PC-3 (cell line): ENCODE measurements around the gene SUV39H1. TPM values are rescaled to one million over a fixed set of nuclear protein-coding genes. Genes with fewer than 3 reads are reported as not detected.

Experiments used
- ATAC-seq: fragments of 200-7000 bp; cut with Tn5 transposase; 2 replicates; pipeline ENCODE4 v1.9.1; 2020; ENCODE audit warnings: mild to moderate bottlenecking, moderate library complexity
- BruUV-seq: library from RNA; stranded (reverse); fragments of 400-500 nt; replicated peaks from 2 replicates; lab custom pipeline; 2021; lab: Mats Ljungman, UMichigan
- CTCF ChIA-PET: fragments of 300-600 bp; sonication (Branson Sonifier 250); formaldehyde crosslinking; loops from one replicate; lab custom pipeline; 2022; ENCODE audit warnings: antibody characterized with exemption; lab: Charles Lee
- POLR2A ChIA-PET: fragments of 300-600 bp; sonication (Branson Sonifier 250); formaldehyde crosslinking; loops from one replicate; lab custom pipeline; 2022; ENCODE audit warnings: antibody characterized with exemption; ENCODE audit not compliant: unreplicated experiment; lab: Charles Lee
- DNase-seq: peaks from one replicate; pipeline ENCODE4 v3.0.0-alpha.2; 2015
- H2AFZ ChIP-seq: fragments of 300-600 bp; sonication (generic); 2 replicates; pipeline ENCODE4 v1.6.0; 2016; ENCODE audit warnings: antibody characterized with exemption, low read length
- H3F3A ChIP-seq: fragments of 300-600 bp; sonication (generic); one replicate; pipeline ENCODE4 v1.6.0; 2017; ENCODE audit warnings: antibody characterized with exemption, low read length, control low read depth, mild to moderate bottlenecking; ENCODE audit not compliant: unreplicated experiment
- H3K27ac ChIP-seq: fragments of 300-600 bp; sonication (generic); 2 replicates; pipeline ENCODE4 v1.5.1; 2016; ENCODE audit warnings: mild to moderate bottlenecking, low read length
- H3K27me3 ChIP-seq: fragments of 300-600 bp; sonication (generic); 2 replicates; pipeline ENCODE4 v1.6.1; 2016; ENCODE audit warnings: low read length, mixed read lengths
- H3K36me3 ChIP-seq: fragments of 300-600 bp; sonication (generic); 2 replicates; pipeline ENCODE4 v1.6.1; 2016; ENCODE audit warnings: low read depth, mixed run types, low read length, mixed read lengths
- H3K4me1 ChIP-seq: fragments of 300-600 bp; sonication (generic); 2 replicates; pipeline ENCODE4 v1.5.1; 2016; ENCODE audit warnings: low read length; ENCODE audit not compliant: insufficient read depth
- H3K4me2 ChIP-seq: fragments of 300-600 bp; sonication (generic); 2 replicates; pipeline ENCODE4 v1.6.0; 2016; ENCODE audit warnings: low read length
- H3K4me3 ChIP-seq: fragments of 300-600 bp; sonication (generic); 2 replicates; pipeline ENCODE4 v1.5.1; 2016; ENCODE audit warnings: mild to moderate bottlenecking, low read length, mixed read lengths
- H3K79me2 ChIP-seq: fragments of 300-600 bp; sonication (generic); 2 replicates; pipeline ENCODE4 v1.6.1; 2017; ENCODE audit warnings: low read length, mixed read lengths
- H3K9ac ChIP-seq: fragments of 300-600 bp; sonication (generic); 2 replicates; pipeline ENCODE4 v1.6.0; 2016; ENCODE audit warnings: mild to moderate bottlenecking, low read length
- H3K9me2 ChIP-seq: fragments of 300-600 bp; sonication (generic); replicated peaks from 2 replicates; pipeline ENCODE4 v1.6.1; 2016; ENCODE audit warnings: mixed run types, low read length, mixed read lengths
- H3K9me3 ChIP-seq: fragments of 300-600 bp; sonication (generic); 2 replicates; pipeline ENCODE4 v1.6.1; 2016; ENCODE audit warnings: low read length, mixed read lengths
- H4K20me1 ChIP-seq: fragments of 300-600 bp; sonication (generic); 2 replicates; pipeline ENCODE4 v1.6.1; 2016; ENCODE audit warnings: low read length, mixed read lengths
- CTCF ChIP-seq: fragments of 300-600 bp; sonication (generic); conservative IDR thresholded peaks from 2 replicates; pipeline ENCODE4 v1.5.1; 2017; ENCODE audit warnings: antibody characterized with exemption, low read depth, mild to moderate bottlenecking, low read length
- EZH2 ChIP-seq: fragments of 300-600 bp; sonication (generic); IDR thresholded peaks from one replicate; pipeline ENCODE4 v1.6.1; 2017; ENCODE audit warnings: antibody characterized with exemption, mild to moderate bottlenecking, low read length; ENCODE audit not compliant: unreplicated experiment
- EZH2phosphoT487 ChIP-seq: fragments of 300-600 bp; sonication (generic); IDR thresholded peaks from 2 replicates; pipeline ENCODE4 v1.6.1; 2018; ENCODE audit warnings: mild to moderate bottlenecking, antibody characterized with exemption, low read length, borderline replicate concordance
- intact Hi-C: fragments of 100-400 bp; cut with micrococcal nuclease; formaldehyde crosslinking; loops from 2 replicates; pipeline ENCODE4 v1.9.0; 2023
- total RNA-seq: library from RNA; depleted of rRNA; stranded (reverse); fragments of >200 nt; gene quantifications from 2 replicates; pipeline ENCODE4 v1.2.3, GENCODE V29; 2014

SUV39H1 gene
- total RNA-seq, 1 experiment from 2014 or later: 22.3 TPM

DNA sequence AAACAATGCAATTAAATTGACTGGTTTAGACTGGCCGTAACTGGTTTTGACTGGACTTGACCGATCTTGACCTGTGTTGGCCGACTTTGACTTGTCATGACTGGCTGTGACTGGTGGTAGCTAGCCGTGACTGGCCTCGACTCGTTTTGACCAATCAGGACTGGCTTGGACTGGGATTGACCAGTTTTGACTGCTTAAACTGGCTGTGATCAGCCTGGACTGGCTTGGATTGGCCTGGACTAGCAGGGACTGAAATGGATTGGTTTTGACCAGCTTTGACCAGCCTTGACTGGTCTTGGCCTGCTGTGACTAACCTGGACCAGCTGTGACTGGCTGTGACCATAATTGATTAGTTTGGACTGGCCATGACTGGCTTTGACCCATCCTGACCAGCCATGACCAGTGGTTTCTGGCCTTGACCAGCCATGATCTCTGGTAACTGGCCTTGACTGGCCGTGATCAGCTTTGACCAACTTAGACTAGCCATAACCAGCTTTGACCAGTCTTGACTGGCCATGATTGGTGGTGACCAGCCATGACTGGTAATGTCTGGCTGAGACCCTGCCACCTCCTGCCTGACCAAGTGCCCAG is 13.1 kb downstream of the SUV39H1 start:
- H3K79me2 ChIP-seq: peaks cover 8% of the 10 kb centered on the region
- no peak overlapping the region for H2AFZ ChIP-seq
- DNase-seq (no peak), ATAC-seq (no peak)
- no peak for TF ChIP-seq EZH2
- ChIA-PET POLR2A (no interaction called here), CTCF (no interaction called here)
- H3F3A ChIP-seq: no peaks in the 10 kb centered on the region
- H3K4me2 ChIP-seq: no peak overlapping the region
- intact Hi-C loops: no loop called here
- H3K9me3 ChIP-seq: no peaks in the 10 kb centered on the region
- H3K36me3 ChIP-seq: peaks cover 9% of the 10 kb centered on the region; the same call in 1 of the 2 replicates
- no peaks in the 10 kb centered on the region for H3K27me3 ChIP-seq
- no TSS peak for BruUV-seq
- H3K27ac ChIP-seq: no peak overlapping the region
- no peaks in the 10 kb centered on the region for H3K9me2 ChIP-seq
- H3K9ac ChIP-seq: no peak overlapping the region
- H4K20me1 ChIP-seq: peaks cover 2% of the 10 kb centered on the region; the same call in 1 of the 2 replicates
- H3K4me3 ChIP-seq: no peak overlapping the region
- H3K4me1 ChIP-seq: peaks cover 4% of the 10 kb centered on the region

DNA sequence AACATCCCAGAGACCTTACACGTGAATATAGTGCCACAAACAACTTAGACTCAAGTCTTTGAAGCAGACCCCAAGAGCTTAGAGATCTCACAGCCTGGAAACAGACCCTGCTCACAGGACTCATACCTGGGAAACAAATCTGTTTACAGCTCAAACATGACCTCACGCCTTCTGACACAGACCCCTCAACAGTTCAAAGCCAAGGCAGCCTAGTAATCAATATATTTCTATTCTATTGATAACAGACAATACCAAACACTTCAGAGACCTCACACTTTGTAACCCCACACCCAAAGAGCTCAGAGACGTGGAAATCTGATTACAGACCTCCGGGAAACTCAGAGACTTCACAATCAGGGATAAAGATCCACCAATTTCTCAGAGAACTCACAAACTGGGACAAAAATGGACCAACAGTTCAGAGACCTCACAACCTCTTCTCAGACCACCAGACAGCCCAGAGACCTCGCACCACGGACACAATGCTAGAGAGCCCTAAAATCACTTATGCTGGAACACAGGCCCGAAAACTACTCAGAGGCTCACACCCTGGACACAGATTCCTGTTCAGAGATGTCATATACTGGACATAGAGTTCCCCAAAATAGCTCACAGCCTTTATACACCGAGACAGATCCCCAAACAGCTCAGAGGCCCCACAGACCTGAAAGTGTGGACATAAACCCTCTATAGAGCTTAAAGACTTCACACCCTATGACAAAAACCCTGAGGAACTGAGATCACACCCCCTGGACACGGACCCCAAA is 14.8 kb downstream of the SUV39H1 start:
- H3K4me2 ChIP-seq: no peak overlapping the region
- no peak for DNase-seq
- no peak overlapping the region for H3K4me3 ChIP-seq
- POLR2A ChIA-PET: no interaction called here
- H3K79me2 ChIP-seq: no peaks in the 10 kb centered on the region
- no peaks in the 10 kb centered on the region for H3K9me3 ChIP-seq
- H3K27ac ChIP-seq: no peak overlapping the region
- H3K9me2 ChIP-seq: no peaks in the 10 kb centered on the region
- H3F3A ChIP-seq: no peaks in the 10 kb centered on the region
- peaks cover 6% of the 10 kb centered on the region; the same call in 1 of the 2 replicates for H3K36me3 ChIP-seq
- TF ChIP-seq EZH2phosphoT487 (no peak), CTCF (no peak), EZH2 (no peak)
- intact Hi-C loops: no loop called here
- H3K9ac ChIP-seq: no peak overlapping the region
- H3K27me3 ChIP-seq: no peaks in the 10 kb centered on the region
- no peak overlapping the region for H2AFZ ChIP-seq
- CTCF ChIA-PET: no interaction called here
- ATAC-seq: no peak
- peaks cover 17% of the 10 kb centered on the region; the same call in 1 of the 2 replicates for H3K4me1 ChIP-seq
- no TSS peak for BruUV-seq
- H4K20me1 ChIP-seq: no peaks in the 10 kb centered on the region

DNA sequence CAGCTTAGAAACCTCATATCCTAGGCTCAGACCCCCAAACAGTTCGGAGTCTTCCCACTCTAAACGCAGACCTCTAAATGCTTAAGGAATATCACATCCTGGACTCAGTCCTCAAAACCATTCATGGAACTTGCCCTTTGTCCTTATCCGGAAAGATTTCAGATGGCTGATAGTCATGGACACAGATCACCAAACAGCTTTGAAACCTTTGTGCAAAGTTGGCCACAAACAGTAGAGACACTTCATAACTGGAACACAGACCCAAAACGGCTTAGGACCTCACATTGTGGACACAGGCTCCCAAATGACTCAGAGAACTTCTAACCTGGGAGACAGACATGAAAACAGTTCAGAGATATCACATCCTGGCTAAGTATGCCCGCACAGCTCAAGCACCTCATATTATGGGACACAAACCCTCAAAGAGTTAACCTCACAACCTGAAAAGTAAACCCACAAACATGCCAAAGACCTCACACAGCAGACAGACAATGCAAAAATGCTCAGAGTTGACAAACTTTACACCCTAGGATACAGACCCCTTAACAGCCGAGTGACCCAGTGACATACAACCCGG is 15.5 kb downstream of the SUV39H1 start:
- DNase-seq: no peak
- intact Hi-C loops: no loop called here
- POLR2A ChIA-PET: no interaction called here

More for the DNA sequence above, 15.5 kb downstream of the SUV39H1 start:
- H3K27ac ChIP-seq: no peak overlapping the region
- no peak overlapping the region for H3K4me2 ChIP-seq
- no peak overlapping the region for H3K4me3 ChIP-seq
- CTCF ChIA-PET: no interaction called here
- H3K9ac ChIP-seq: no peak overlapping the region
- no peaks in the 10 kb centered on the region for H3K27me3 ChIP-seq
- no TSS peak for BruUV-seq
- H3K36me3 ChIP-seq: peaks cover 6% of the 10 kb centered on the region; the same call in 1 of the 2 replicates
- H2AFZ ChIP-seq: no peak overlapping the region
- H3K9me2 ChIP-seq: no peaks in the 10 kb centered on the region
- no peak for ATAC-seq
- H3F3A ChIP-seq: no peaks in the 10 kb centered on the region
- no peaks in the 10 kb centered on the region for H3K9me3 ChIP-seq
- H4K20me1 ChIP-seq: no peaks in the 10 kb centered on the region
- H3K4me1 ChIP-seq: peaks cover 17% of the 10 kb centered on the region; the same call in 1 of the 2 replicates
- H3K79me2 ChIP-seq: no peaks in the 10 kb centered on the region
- TF ChIP-seq EZH2phosphoT487 (no peak), CTCF (no peak), EZH2 (no peak)
